CD14-positive monocyte (primary cell): Measurements from ENCODE around the gene EYS. TPM values are rescaled to one million over a fixed set of nuclear protein-coding genes. Genes with fewer than 3 reads are reported as not detected.

Experiments used
- DNase-seq, 3 donors: peaks; one replicate each; pipeline ENCODE4 v3.0.0-alpha.2; 2011 to 2022
- H2AFZ ChIP-seq: 2 replicates; pipeline ENCODE4 v1.6.0; 2012; ENCODE audit warnings: mild to moderate bottlenecking, low read depth, low read length, inconsistent platforms; ENCODE audit not compliant: insufficient read depth, poor library complexity, severe bottlenecking
- H3K27ac ChIP-seq, 2 donors: 1 replicate in 1 of 2; 2 replicates in 1 of 2; pipeline ENCODE4 v1.5.1; 2012 to 2013; ENCODE audit warnings: low read length in 2 of 2, control low read depth in 1 of 2, inconsistent platforms in 1 of 2, low read depth in 1 of 2, mild to moderate bottlenecking in 1 of 2
- H3K27me3 ChIP-seq, 2 donors: one replicate each; pipeline versions ENCODE4 v1.6.0 to v1.6.1; 2011 to 2013; ENCODE audit warnings: low read length in 2 of 2; ENCODE audit not compliant: control insufficient read depth in 2 of 2, insufficient read depth in 2 of 2
- H3K36me3 ChIP-seq, 2 donors: replicated peaks in 1 of 2; 1 replicate in 1 of 2; 2 replicates in 1 of 2; pipeline versions ENCODE4 v1.5.1 to v1.6.1; 2012 to 2013; ENCODE audit warnings: low read length in 2 of 2, control low read depth in 1 of 2, inconsistent platforms in 1 of 2, mild to moderate bottlenecking in 1 of 2; ENCODE audit not compliant: insufficient read depth in 2 of 2, control insufficient read depth in 1 of 2
- H3K4me1 ChIP-seq, 2 donors: 1 replicate in 1 of 2; 2 replicates in 1 of 2; pipeline versions ENCODE4 v1.5.1 to v1.6.1; 2012 to 2013; ENCODE audit warnings: low read length in 2 of 2, control low read depth in 1 of 2, inconsistent platforms in 1 of 2, mild to moderate bottlenecking in 1 of 2, moderate library complexity in 1 of 2; ENCODE audit not compliant: insufficient read depth in 2 of 2, control insufficient read depth in 1 of 2
- H3K4me2 ChIP-seq: replicated peaks from 2 replicates; pipeline ENCODE3; 2012; ENCODE audit warnings: low read length, moderate library complexity, mild to moderate bottlenecking; ENCODE audit not compliant: poor library complexity, severe bottlenecking; ENCODE audit errors: extremely low read depth
- H3K4me3 ChIP-seq, 3 experiments: fragments of 200-600 bp in 1 of 3; sonication (generic) in 1 of 3; replicated peaks in 1 of 3; 1 replicate in 2 of 3; 2 replicates in 1 of 3; pipeline ENCODE4 v1.5.1; 2011 to 2013; ENCODE audit warnings: low read length in 3 of 3, mild to moderate bottlenecking in 3 of 3, control low read depth in 2 of 3, low read depth in 2 of 3, inconsistent platforms in 1 of 3, moderate library complexity in 1 of 3
- H3K79me2 ChIP-seq: 2 replicates; pipeline ENCODE4 v1.6.0; 2012; ENCODE audit warnings: mild to moderate bottlenecking, control low read depth, inconsistent platforms, low read length, moderate library complexity; ENCODE audit not compliant: insufficient read depth
- H3K9ac ChIP-seq: 2 replicates; pipeline ENCODE4 v1.6.0; 2017; ENCODE audit warnings: low read length, mild to moderate bottlenecking; ENCODE audit not compliant: insufficient read depth, poor library complexity, severe bottlenecking
- H3K9me3 ChIP-seq, 2 donors: replicated peaks in 1 of 2; 1 replicate in 1 of 2; 2 replicates in 1 of 2; pipeline versions ENCODE4 v1.5.1 to v1.6.1; 2012 to 2013; ENCODE audit warnings: low read length in 2 of 2, control low read depth in 1 of 2; ENCODE audit not compliant: control insufficient read depth in 1 of 2, insufficient read depth in 1 of 2
- H4K20me1 ChIP-seq: 2 replicates; pipeline ENCODE4 v1.6.0; 2012; ENCODE audit warnings: mild to moderate bottlenecking, low read length, control low read depth, moderate library complexity; ENCODE audit not compliant: insufficient read depth
- H3K27ac Mint-ChIP-seq, 7 donors: one replicate each; pipeline ENCODE4 v1.8.0; 2020; ENCODE audit warnings: mild to moderate bottlenecking in 7 of 7, mixed read lengths in 7 of 7, moderate library complexity in 6 of 7, inconsistent platforms in 2 of 7
- H3K27me3 Mint-ChIP-seq, 3 donors: one replicate each; pipeline ENCODE4 v1.8.0; 2021 to 2022; ENCODE audit warnings: low read depth in 3 of 3, mild to moderate bottlenecking in 3 of 3, mixed read lengths in 3 of 3, moderate library complexity in 3 of 3, inconsistent platforms in 1 of 3
- H3K36me3 Mint-ChIP-seq, 2 donors: one replicate each; pipeline ENCODE4 v1.8.0; 2020; ENCODE audit warnings: mixed read lengths in 2 of 2, inconsistent platforms in 1 of 2, mild to moderate bottlenecking in 1 of 2
- H3K4me1 Mint-ChIP-seq: one replicate; pipeline ENCODE4 v1.8.0; 2020; ENCODE audit warnings: mild to moderate bottlenecking, mixed read lengths
- H3K4me3 Mint-ChIP-seq, 2 donors: one replicate each; pipeline ENCODE4 v1.8.0; 2020; ENCODE audit warnings: mild to moderate bottlenecking in 2 of 2, mixed read lengths in 2 of 2, moderate library complexity in 1 of 2
- H3K9me3 Mint-ChIP-seq, 7 donors: one replicate each; pipeline ENCODE4 v1.8.0; 2020 to 2022; ENCODE audit warnings: mixed read lengths in 7 of 7, mild to moderate bottlenecking in 6 of 7, moderate library complexity in 6 of 7, inconsistent platforms in 2 of 7
- WGBS: methylation state at CpG from one replicate; pipeline ENCODE4 v1.1.5; 2013; ENCODE audit warnings: missing lambda C conversion rate; ENCODE audit not compliant: insufficient coverage; 5-methylcytosine and 5-hydroxymethylcytosine counted together
- intact Hi-C, 2 donors: fragments of 100-400 bp; cut with micrococcal nuclease; formaldehyde crosslinking; loops; one replicate each; pipeline versions ENCODE4 v1.15.0 to v1.15.1; 2023
- polyA plus RNA-seq, 3 donors: library from polyadenylated mRNA; depleted of rRNA in 1 of 3; unstranded in 2 of 3; stranded (reverse) in 1 of 3; fragments of 300-500 nt in 2 of 3; fragments of >200 nt in 1 of 3; fragmentation: Illumina TruSeq in 2 of 3; gene quantifications; 1 replicate in 2 of 3; 2 replicates in 1 of 3; pipeline ENCODE4 v1.2.3, GENCODE V29; 2012 to 2021
- TF ChIP-seq, protein P1 (sequence below): fragments of 200-600 bp; IDR thresholded peaks from one replicate; pipeline ENCODE4 v1.8.0; 2022; ENCODE audit warnings: antibody characterized with exemption, mild to moderate bottlenecking

EYS gene
- polyA plus RNA-seq, 3 donors: 0.01 to 0.03 TPM; not detected in 1

GRCh38 chr6:64376394-64376793, 1330.6 kb downstream of the EYS start:
- TF ChIP-seq, protein P1, sequence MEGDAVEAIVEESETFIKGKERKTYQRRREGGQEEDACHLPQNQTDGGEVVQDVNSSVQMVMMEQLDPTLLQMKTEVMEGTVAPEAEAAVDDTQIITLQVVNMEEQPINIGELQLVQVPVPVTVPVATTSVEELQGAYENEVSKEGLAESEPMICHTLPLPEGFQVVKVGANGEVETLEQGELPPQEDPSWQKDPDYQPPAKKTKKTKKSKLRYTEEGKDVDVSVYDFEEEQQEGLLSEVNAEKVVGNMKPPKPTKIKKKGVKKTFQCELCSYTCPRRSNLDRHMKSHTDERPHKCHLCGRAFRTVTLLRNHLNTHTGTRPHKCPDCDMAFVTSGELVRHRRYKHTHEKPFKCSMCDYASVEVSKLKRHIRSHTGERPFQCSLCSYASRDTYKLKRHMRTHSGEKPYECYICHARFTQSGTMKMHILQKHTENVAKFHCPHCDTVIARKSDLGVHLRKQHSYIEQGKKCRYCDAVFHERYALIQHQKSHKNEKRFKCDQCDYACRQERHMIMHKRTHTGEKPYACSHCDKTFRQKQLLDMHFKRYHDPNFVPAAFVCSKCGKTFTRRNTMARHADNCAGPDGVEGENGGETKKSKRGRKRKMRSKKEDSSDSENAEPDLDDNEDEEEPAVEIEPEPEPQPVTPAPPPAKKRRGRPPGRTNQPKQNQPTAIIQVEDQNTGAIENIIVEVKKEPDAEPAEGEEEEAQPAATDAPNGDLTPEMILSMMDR: no peak
- Histone ChIP-seq H3K9me3 (peaks cover 15% of the 10 kb centered on the region in 2 donors), H3K79me2 (no peaks in the 10 kb centered on the region), H4K20me1 (no peaks in the 10 kb centered on the region), H2AFZ (no peak overlapping the region), H3K4me2 (no peak overlapping the region), H3K36me3 (no peaks in the 10 kb centered on the region), H3K4me1 (no peaks in the 10 kb centered on the region), H3K4me3 (no peak overlapping the region), H3K9ac (no peak overlapping the region), H3K27ac (no peak overlapping the region), H3K27me3 (no peaks in the 10 kb centered on the region)
- WGBS: 90% methylated on average over 2 of the region's 5 CpGs
- no peak overlapping the region for H3K27ac Mint-ChIP-seq
- H3K27me3 Mint-ChIP-seq: no peaks in the 10 kb centered on the region
- intact Hi-C loops: no loop called here
- H3K36me3 Mint-ChIP-seq: no peaks in the 10 kb centered on the region
- no peak overlapping the region for H3K4me3 Mint-ChIP-seq
- H3K4me1 Mint-ChIP-seq: no peaks in the 10 kb centered on the region
- DNase-seq: no peak
- peaks cover 3 to 17% (median 11%) of the 10 kb centered on the region in 7 donors for H3K9me3 Mint-ChIP-seq

DNA sequence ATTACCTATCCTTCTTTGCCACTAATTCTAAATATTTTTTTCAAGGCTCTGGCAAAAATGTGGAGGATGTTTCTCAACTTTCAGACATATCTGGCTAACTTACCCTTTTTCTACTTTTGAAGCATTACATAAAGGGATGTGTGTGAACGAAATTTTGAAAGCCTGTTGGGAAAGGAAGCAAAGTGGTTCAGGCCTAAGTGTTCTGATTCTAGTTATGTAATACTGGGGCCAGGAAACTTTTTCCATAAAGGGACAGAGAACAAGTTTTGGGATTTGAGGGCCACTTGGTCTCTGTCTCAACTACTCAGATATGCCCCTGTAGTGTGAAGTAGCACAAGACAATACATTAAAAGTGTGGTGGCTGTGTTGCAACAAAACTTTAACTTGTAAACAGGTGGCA, 1349.6 kb downstream of the EYS start:
- Histone ChIP-seq H3K9ac (no peak overlapping the region), H3K36me3 (no peaks in the 10 kb centered on the region), H3K9me3 (no peaks in the 10 kb centered on the region), H3K4me1 (no peaks in the 10 kb centered on the region), H3K27ac (no peak overlapping the region), H3K4me3 (no peak overlapping the region), H3K4me2 (no peak overlapping the region), H4K20me1 (no peaks in the 10 kb centered on the region), H3K79me2 (no peaks in the 10 kb centered on the region), H3K27me3 (no peaks in the 10 kb centered on the region), H2AFZ (no peak overlapping the region)
- no peaks in the 10 kb centered on the region for H3K36me3 Mint-ChIP-seq
- no CpG with 5 or more reads among the region's 1 CpG for WGBS
- intact Hi-C loops: no loop called here
- peaks cover 0 to 4% (median 0%) of the 10 kb centered on the region in 7 donors for H3K9me3 Mint-ChIP-seq
- no peak for DNase-seq
- H3K27me3 Mint-ChIP-seq: no peaks in the 10 kb centered on the region
- H3K4me3 Mint-ChIP-seq: no peak overlapping the region
- no peaks in the 10 kb centered on the region for H3K4me1 Mint-ChIP-seq
- TF ChIP-seq, protein P1: no peak
- no peak overlapping the region for H3K27ac Mint-ChIP-seq
